Naive thymus-derived CD4-positive, alpha-beta T cell (primary cell): Measurements from ENCODE around the gene ZNF487. TPM values are rescaled to one million over a fixed set of nuclear protein-coding genes. Genes with fewer than 3 reads are reported as not detected.
"Not testable (repeated sequence)": the region's sequence is repeated elsewhere in the genome, so short reads cannot be mapped to it uniquely, and the experiment has no call there.

Source experiments
- ATAC-seq: fragments of 150-1000 bp; cut with Tn5 transposase; 2 replicates; pipeline ENCODE4 v1.10.0; 2021; ENCODE audit warnings: mild to moderate bottlenecking, moderate library complexity
- CTCF ChIA-PET: fragments of 350-600 bp; sonication (Branson Sonifier 250); formaldehyde crosslinking; loops from one replicate; lab custom pipeline; 2021; ENCODE audit warnings: antibody characterized with exemption; lab: Charles Lee
- POLR2A ChIA-PET: fragments of 350-600 bp; sonication (Branson Sonifier 250); formaldehyde crosslinking; loops from one replicate; lab custom pipeline; 2021; ENCODE audit warnings: antibody characterized with exemption, inconsistent platforms; lab: Charles Lee
- DNase-seq, 9 donors: peaks; one replicate each; pipeline versions ENCODE4 v3.0.0 to v3.0.0-alpha.2; 2020 to 2022; ENCODE audit warnings: mixed read lengths in 1 of 9
- H3K27ac ChIP-seq: one replicate; pipeline ENCODE4 v1.7.0; 2013; ENCODE audit warnings: mild to moderate bottlenecking, low read depth, low read length, moderate library complexity
- H3K27me3 ChIP-seq, 2 donors: one replicate each; pipeline ENCODE4 v1.7.0; 2013; ENCODE audit warnings: low read length in 2 of 2, mild to moderate bottlenecking in 2 of 2, moderate library complexity in 2 of 2; ENCODE audit not compliant: control insufficient read depth in 2 of 2, insufficient read depth in 2 of 2
- H3K36me3 ChIP-seq, 3 experiments: 1 replicate in 2 of 3; 2 replicates in 1 of 3; pipeline ENCODE4 v1.7.0; 2013; ENCODE audit warnings: low read length in 3 of 3, mild to moderate bottlenecking in 3 of 3, moderate library complexity in 1 of 3; ENCODE audit not compliant: insufficient read depth in 3 of 3, control insufficient read depth in 2 of 3
- H3K4me1 ChIP-seq, 2 donors: one replicate each; pipeline ENCODE4 v1.7.0; 2013; ENCODE audit warnings: low read length in 2 of 2, mild to moderate bottlenecking in 2 of 2, moderate library complexity in 1 of 2; ENCODE audit not compliant: control insufficient read depth in 2 of 2, insufficient read depth in 2 of 2
- H3K4me3 ChIP-seq: 2 replicates; pipeline ENCODE4 v1.7.0; 2013; ENCODE audit warnings: mild to moderate bottlenecking, low read length
- H3K9me3 ChIP-seq, 3 experiments: 1 replicate in 2 of 3; 2 replicates in 1 of 3; pipeline ENCODE4 v1.7.0; 2013; ENCODE audit warnings: low read length in 3 of 3; ENCODE audit not compliant: control insufficient read depth in 2 of 3
- H3K27ac Mint-ChIP-seq, 9 donors: one replicate each; pipeline ENCODE4 v1.8.0; 2020 to 2022; ENCODE audit warnings: mixed read lengths in 9 of 9, mild to moderate bottlenecking in 8 of 9, moderate library complexity in 5 of 9, inconsistent platforms in 2 of 9
- H3K27me3 Mint-ChIP-seq, 5 donors: one replicate each; pipeline ENCODE4 v1.8.0; 2021 to 2022; ENCODE audit warnings: mixed read lengths in 5 of 5, mild to moderate bottlenecking in 1 of 5
- H3K36me3 Mint-ChIP-seq, 5 donors: one replicate each; pipeline ENCODE4 v1.8.0; 2020 to 2022; ENCODE audit warnings: mixed read lengths in 5 of 5, mild to moderate bottlenecking in 3 of 5, inconsistent platforms in 1 of 5
- H3K4me1 Mint-ChIP-seq, 7 donors: one replicate each; pipeline ENCODE4 v1.8.0; 2020 to 2022; ENCODE audit warnings: mixed read lengths in 7 of 7, mild to moderate bottlenecking in 3 of 7, inconsistent platforms in 1 of 7
- H3K4me3 Mint-ChIP-seq, 10 donors: one replicate each; pipeline ENCODE4 v1.8.0; 2020 to 2022; ENCODE audit warnings: mild to moderate bottlenecking in 10 of 10, mixed read lengths in 10 of 10, moderate library complexity in 6 of 10, inconsistent platforms in 2 of 10
- H3K9me3 Mint-ChIP-seq, 11 donors: one replicate each; pipeline ENCODE4 v1.8.0; 2020 to 2022; ENCODE audit warnings: mixed read lengths in 11 of 11, mild to moderate bottlenecking in 4 of 11, inconsistent platforms in 1 of 11, moderate library complexity in 1 of 11
- intact Hi-C, 2 donors: fragments of 100-400 bp; cut with micrococcal nuclease; formaldehyde crosslinking; loops; one replicate each; pipeline ENCODE4 v1.15.1; 2023
- polyA plus RNA-seq, 2 donors: library from polyadenylated mRNA; unstranded; fragments of 300-500 nt; fragmentation: Illumina TruSeq; gene quantifications; one replicate each; pipeline ENCODE4 v1.2.3, GENCODE V29; 2021
- total RNA-seq, 6 experiments: library from RNA in 5 of 6; stranded (reverse) in 5 of 6; gene quantifications; 1 replicate in 5 of 6; 2 replicates in 1 of 6; pipeline ENCODE4 v1.2.3 and lab custom pipeline; 2021 to 2026

Gene ZNF487
- total and polyA plus RNA-seq, 7 experiments from 2014 or later: 4.1 to 12.0 (median 5.9) TPM

DNA sequence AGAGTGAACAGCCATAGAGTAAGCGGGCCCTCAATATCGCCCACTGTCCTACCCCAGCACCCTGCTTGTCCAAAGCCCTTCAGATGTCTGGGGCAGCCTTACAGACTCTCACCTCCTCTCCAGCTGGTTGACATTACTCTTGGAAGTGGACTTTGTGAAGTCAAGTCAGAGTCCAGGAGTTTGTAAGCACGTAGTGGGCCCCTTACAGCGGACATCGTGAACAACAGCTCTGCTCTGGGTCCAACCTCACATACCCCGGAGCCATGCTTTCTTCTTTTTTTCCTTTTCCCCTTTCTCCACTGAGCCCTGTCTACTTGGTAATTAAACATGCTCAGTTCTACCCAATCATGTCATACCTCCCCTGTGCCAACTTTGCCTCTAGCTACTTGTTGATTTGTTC, 45.4 kb upstream of the ZNF487 start:
- ChIA-PET CTCF (interaction anchor here (1.3 to 1.6 kb wide), 3 partner anchors 16 to 71 kb away, joined by 3 to 4 read pairs (median 4); no protein-coding TSS in a partner anchor), POLR2A (interaction anchor here (0.6 to 1.6 kb wide), 4 partner anchors 9 to 750 kb away, joined by 3 to 5 read pairs (median 4); no protein-coding TSS in a partner anchor)
- peaks cover 50 to 92% (median 82%) of the 10 kb centered on the region in 7 donors for H3K4me1 Mint-ChIP-seq
- Histone ChIP-seq H3K4me3 (no peak overlapping the region), H3K4me1 (peaks cover 35 to 52% of the 10 kb centered on the region in 2 donors), H3K36me3 (peaks cover 37 to 88% (median 39%) of the 10 kb centered on the region in 3 experiments), H3K27ac (peak overlapping the region; percentile 46), H3K9me3 (no peaks in the 10 kb centered on the region), H3K27me3 (no peaks in the 10 kb centered on the region)
- no peak overlapping the region for H3K4me3 Mint-ChIP-seq
- H3K27me3 Mint-ChIP-seq: no peaks in the 10 kb centered on the region
- ATAC-seq (no peak), DNase-seq (no peak)
- peaks cover 18 to 67% (median 39%) of the 10 kb centered on the region in 5 donors for H3K36me3 Mint-ChIP-seq
- intact Hi-C loops: loop anchor here in 1 of 2 donors (2.0 kb wide), 1 partner anchor 71 kb away; no protein-coding TSS in a partner anchor
- peak overlapping the region in 7 of 9 donors; percentile 36 to 97 (median 77) for H3K27ac Mint-ChIP-seq
- peaks cover 0 to 2% (median 0%) of the 10 kb centered on the region in 11 donors for H3K9me3 Mint-ChIP-seq

DNA sequence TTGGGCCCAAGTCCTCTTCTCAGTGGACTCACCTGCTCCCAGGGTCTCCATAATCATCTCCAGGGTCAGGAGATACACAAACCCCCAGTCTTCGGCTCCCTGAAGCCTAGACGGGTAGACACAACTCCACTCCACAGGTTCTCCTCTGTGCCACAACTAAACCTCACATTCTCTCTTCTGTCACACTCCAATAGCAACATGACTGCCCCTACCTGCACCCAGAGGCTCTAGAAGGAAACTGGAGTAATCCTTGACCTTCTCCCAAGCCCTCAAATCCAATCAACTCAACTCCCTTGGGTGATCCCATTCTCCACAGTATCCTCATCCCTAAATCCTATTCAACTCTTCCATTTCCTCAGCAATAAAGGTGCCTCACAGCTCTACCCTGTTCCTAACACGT, 44.2 kb upstream of the ZNF487 start:
- H3K36me3 ChIP-seq: peaks cover 26 to 75% (median 31%) of the 10 kb centered on the region in 3 experiments
- peak overlapping the region; percentile 42 for H3K27ac ChIP-seq
- DNase-seq (no peak), ATAC-seq (no peak)
- peaks cover 36 to 52% of the 10 kb centered on the region in 2 donors for H3K4me1 ChIP-seq
- CTCF ChIA-PET: no interaction called here
- H3K27me3 Mint-ChIP-seq: no peaks in the 10 kb centered on the region
- H3K4me3 ChIP-seq: no peak overlapping the region
- POLR2A ChIA-PET: interaction anchor here (1.0 kb wide), 1 partner anchor 59 kb away, joined by 4 read pairs; no protein-coding TSS in a partner anchor
- H3K36me3 Mint-ChIP-seq: peaks cover 12 to 58% (median 32%) of the 10 kb centered on the region in 5 donors
- peak overlapping the region; percentile 14 to 97 (median 75) for H3K27ac Mint-ChIP-seq
- H3K9me3 ChIP-seq: no peaks in the 10 kb centered on the region
- H3K4me3 Mint-ChIP-seq: peak overlapping the region in 2 of 10 donors; percentile 3 to 9
- H3K9me3 Mint-ChIP-seq: peaks cover 0 to 3% (median 0%) of the 10 kb centered on the region in 11 donors
- intact Hi-C loops: no loop called here
- no peaks in the 10 kb centered on the region for H3K27me3 ChIP-seq
- H3K4me1 Mint-ChIP-seq: peaks cover 49 to 88% (median 76%) of the 10 kb centered on the region in 7 donors

DNA sequence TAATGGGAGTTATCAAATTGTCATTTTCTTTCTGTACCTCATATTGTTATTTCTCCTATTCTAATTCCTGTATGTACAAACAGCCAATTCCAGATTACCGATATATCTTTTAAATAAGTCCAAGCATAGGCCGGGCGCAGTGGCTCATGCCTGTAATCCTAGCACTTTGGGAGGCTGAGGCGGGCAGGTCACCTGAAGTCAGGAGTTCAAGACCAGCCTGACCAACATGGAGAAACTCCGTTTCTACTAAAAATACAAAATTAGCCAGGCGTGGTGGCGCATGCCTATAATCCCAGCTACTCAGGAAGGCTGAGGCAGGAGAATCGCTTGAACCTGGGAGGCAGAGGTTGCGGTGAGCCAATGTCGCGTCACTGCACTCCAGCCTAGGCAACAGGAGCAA, 43.7 kb upstream of the ZNF487 start:
- H3K9me3 ChIP-seq, intact Hi-C loops, DNase-seq, H3K9me3 Mint-ChIP-seq, H3K27me3 Mint-ChIP-seq, CTCF ChIA-PET, ATAC-seq, H3K4me3 ChIP-seq, H3K27me3 ChIP-seq: not testable (repeated sequence)
- Mint-ChIP-seq H3K36me3 (peaks cover 12 to 61% (median 32%) of the 10 kb centered on the region in 5 donors), H3K4me3 (peak overlapping the region in 2 of 10 donors; percentile 3 to 9), H3K27ac (peak overlapping the region; percentile 14 to 97 (median 75)), H3K4me1 (peaks cover 50 to 88% (median 76%) of the 10 kb centered on the region in 7 donors)
- POLR2A ChIA-PET: interaction anchor here (0.5 to 4.2 kb wide), 4 partner anchors 21 to 59 kb away, joined by 3 to 20 read pairs (median 4); no protein-coding TSS in a partner anchor
- H3K4me1 ChIP-seq: peaks cover 39 to 52% of the 10 kb centered on the region in 2 donors
- peaks cover 22 to 71% (median 26%) of the 10 kb centered on the region in 3 experiments for H3K36me3 ChIP-seq
- H3K27ac ChIP-seq: peak overlapping the region; percentile 89

DNA sequence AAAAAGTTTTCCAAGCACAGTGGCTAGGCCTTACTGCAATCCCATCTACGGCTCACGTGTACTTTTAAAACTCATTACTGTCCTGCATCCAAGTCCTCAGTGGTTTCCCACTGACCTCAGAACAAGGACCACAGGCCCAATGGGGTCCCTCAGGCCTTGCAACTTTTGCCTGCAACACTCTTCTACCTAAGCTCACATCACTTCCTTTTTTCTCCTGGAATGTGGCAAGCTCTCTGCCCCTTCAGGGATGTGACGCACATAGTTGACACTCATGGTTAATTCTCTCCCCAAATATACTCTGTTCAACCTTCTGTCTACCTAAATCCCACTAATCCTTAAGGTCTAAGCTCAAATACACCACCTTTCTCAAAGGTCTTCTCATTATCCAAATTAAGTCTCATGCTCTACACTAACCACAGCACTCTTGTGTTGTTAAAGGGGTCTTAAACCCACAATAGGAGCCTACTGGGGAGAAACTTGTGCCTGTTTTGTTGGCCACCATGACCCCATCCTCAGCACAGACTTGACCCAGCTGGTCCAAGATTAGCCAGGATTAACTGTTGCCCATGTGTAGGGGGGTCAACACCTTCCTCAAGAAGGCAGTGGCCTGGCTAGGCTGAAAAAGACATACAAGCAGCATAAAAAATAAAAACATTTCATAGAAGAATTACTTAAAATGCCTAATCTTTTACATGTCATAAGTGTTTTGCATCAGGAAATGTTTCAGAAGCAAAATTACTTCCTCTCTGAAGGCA, 43.1 kb upstream of the ZNF487 start:
- ATAC-seq (no peak), DNase-seq (no peak)
- intact Hi-C loops: no loop called here
- peak overlapping the region in 1 of 10 donors; percentile 16 for H3K4me3 Mint-ChIP-seq
- H3K9me3 Mint-ChIP-seq: peaks cover 0 to 3% (median 0%) of the 10 kb centered on the region in 11 donors
- H3K4me1 Mint-ChIP-seq: peaks cover 50 to 88% (median 74%) of the 10 kb centered on the region in 7 donors
- H3K27me3 ChIP-seq: no peaks in the 10 kb centered on the region
- CTCF ChIA-PET: no interaction called here
- peaks cover 8 to 56% (median 26%) of the 10 kb centered on the region in 5 donors for H3K36me3 Mint-ChIP-seq
- no peaks in the 10 kb centered on the region for H3K9me3 ChIP-seq
- POLR2A ChIA-PET: interaction anchor here (0.5 to 4.2 kb wide), 10 partner anchors 10 to 598 kb away, joined by 3 to 31 read pairs (median 4); partner anchors contain the start of gene ZNF487
- H3K36me3 ChIP-seq: peaks cover 20 to 66% (median 22%) of the 10 kb centered on the region in 3 experiments
- peak overlapping the region; percentile 1 to 97 (median 94) for H3K27ac Mint-ChIP-seq
- H3K4me3 ChIP-seq: no peak overlapping the region
- H3K4me1 ChIP-seq: peaks cover 39 to 52% of the 10 kb centered on the region in 2 donors
- H3K27ac ChIP-seq: peak overlapping the region; percentile 89
- no peaks in the 10 kb centered on the region for H3K27me3 Mint-ChIP-seq

DNA sequence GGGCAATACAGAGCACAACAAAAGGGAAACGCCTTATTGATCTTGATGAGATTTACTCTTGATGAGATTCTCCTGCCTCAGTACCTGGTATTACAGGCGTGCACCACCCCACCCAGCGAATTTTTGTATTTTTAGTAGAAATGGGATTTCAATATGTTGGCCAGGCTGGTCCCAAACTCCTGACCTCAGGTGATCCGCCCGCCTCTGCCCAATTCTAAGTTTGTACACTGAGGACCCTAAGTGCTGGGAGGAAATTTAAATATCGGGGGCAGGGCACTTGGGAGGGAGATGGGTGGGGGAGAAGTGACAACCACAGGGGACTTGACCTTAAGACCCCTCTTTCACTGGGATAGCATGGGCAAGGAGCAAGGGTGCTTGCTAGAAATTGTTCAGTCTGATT, 42.0 kb upstream of the ZNF487 start:
- Histone ChIP-seq H3K27ac (peak overlapping the region; percentile 89), H3K27me3 (no peaks in the 10 kb centered on the region), H3K4me3 (no peak overlapping the region), H3K9me3 (no peaks in the 10 kb centered on the region), H3K4me1 (peaks cover 42 to 55% of the 10 kb centered on the region in 2 donors), H3K36me3 (peaks cover 11 to 55% (median 18%) of the 10 kb centered on the region in 3 experiments)
- POLR2A ChIA-PET: interaction anchor here (0.7 to 4.2 kb wide), 7 partner anchors 9 to 599 kb away, joined by 3 to 31 read pairs (median 5); partner anchors contain the start of gene ZNF487
- H3K4me1 Mint-ChIP-seq: peaks cover 55 to 88% (median 77%) of the 10 kb centered on the region in 7 donors
- intact Hi-C loops: loop anchor here (5.0 kb wide), 3 partner anchors 103 to 613 kb away; partner anchors contain the start of genes BMS1 (in 1 of the 2) and ZNF32 (in 1 of the 2)
- H3K4me3 Mint-ChIP-seq: peak overlapping the region; percentile 87 to 95 (median 90)
- H3K27ac Mint-ChIP-seq: peak overlapping the region; percentile 92 to 97 (median 95)
- CTCF ChIA-PET: interaction anchor here (0.6 to 0.9 kb wide), 2 partner anchors 13 to 59 kb away, joined by 3 to 5 read pairs; no protein-coding TSS in a partner anchor
- H3K9me3 Mint-ChIP-seq: peaks cover 0 to 3% (median 0%) of the 10 kb centered on the region in 11 donors
- H3K27me3 Mint-ChIP-seq: no peaks in the 10 kb centered on the region
- H3K36me3 Mint-ChIP-seq: peaks cover 4 to 58% (median 33%) of the 10 kb centered on the region in 5 donors
- DNase-seq (no peak), ATAC-seq (no peak)

DNA sequence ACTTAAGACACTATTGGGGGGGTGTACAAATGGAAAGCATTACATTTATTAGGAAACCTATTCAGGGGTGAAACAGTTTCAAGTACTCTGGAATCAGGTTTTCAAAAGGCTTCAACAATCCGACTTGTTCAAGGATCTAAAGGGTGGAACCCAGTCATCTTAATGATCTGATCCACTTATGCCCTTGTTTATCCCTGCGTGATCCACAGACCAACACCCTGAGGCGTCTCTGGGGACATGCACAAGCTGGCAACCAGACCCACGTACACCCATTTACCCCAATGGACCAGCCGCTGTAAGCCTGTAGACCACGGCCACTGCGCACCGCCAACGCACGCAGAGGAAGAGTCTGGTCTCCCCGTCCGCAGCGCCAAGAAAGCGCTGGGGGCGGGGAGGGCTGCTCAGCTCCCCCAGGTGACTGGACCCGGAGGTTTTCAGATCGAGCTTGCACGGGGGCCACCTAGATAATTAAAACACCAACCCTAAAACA, 41.3 kb upstream of the ZNF487 start:
- Histone ChIP-seq H3K36me3 (peaks cover 10 to 48% (median 11%) of the 10 kb centered on the region in 3 experiments), H3K27me3 (no peaks in the 10 kb centered on the region), H3K4me3 (peak overlapping the region; percentile 54), H3K9me3 (no peaks in the 10 kb centered on the region), H3K27ac (peak overlapping the region; percentile 89), H3K4me1 (peaks cover 43 to 57% of the 10 kb centered on the region in 2 donors)
- POLR2A ChIA-PET: interaction anchor here (0.6 to 4.2 kb wide), 14 partner anchors 9 to 183 kb away, joined by 3 to 31 read pairs (median 4); partner anchors contain the start of genes HNRNPF and ZNF487
- Mint-ChIP-seq H3K27me3 (no peaks in the 10 kb centered on the region), H3K4me1 (peaks cover 55 to 88% (median 76%) of the 10 kb centered on the region in 7 donors), H3K36me3 (peaks cover 4 to 55% (median 33%) of the 10 kb centered on the region in 5 donors), H3K4me3 (peak overlapping the region; percentile 87 to 95 (median 90)), H3K27ac (peak overlapping the region; percentile 92 to 97 (median 95)), H3K9me3 (peaks cover 0 to 3% (median 0%) of the 10 kb centered on the region in 11 donors)
- ATAC-seq (no peak), DNase-seq (peak in 4 of 9 donors; percentile 16 to 28 (median 24))
- CTCF ChIA-PET: interaction anchor here (0.5 to 0.9 kb wide), 3 partner anchors 10 to 58 kb away, joined by 3 to 5 read pairs (median 3); no protein-coding TSS in a partner anchor
- intact Hi-C loops: loop anchor here (1.0 to 5.0 kb wide), 5 partner anchors 33 to 613 kb away; partner anchors contain the start of genes BMS1 (in 1 of the 2), CSGALNACT2 (in 1 of the 2) and ZNF32 (in 1 of the 2)
